ENCODE results near the gene INTS11.

Gene INTS11

DNA sequence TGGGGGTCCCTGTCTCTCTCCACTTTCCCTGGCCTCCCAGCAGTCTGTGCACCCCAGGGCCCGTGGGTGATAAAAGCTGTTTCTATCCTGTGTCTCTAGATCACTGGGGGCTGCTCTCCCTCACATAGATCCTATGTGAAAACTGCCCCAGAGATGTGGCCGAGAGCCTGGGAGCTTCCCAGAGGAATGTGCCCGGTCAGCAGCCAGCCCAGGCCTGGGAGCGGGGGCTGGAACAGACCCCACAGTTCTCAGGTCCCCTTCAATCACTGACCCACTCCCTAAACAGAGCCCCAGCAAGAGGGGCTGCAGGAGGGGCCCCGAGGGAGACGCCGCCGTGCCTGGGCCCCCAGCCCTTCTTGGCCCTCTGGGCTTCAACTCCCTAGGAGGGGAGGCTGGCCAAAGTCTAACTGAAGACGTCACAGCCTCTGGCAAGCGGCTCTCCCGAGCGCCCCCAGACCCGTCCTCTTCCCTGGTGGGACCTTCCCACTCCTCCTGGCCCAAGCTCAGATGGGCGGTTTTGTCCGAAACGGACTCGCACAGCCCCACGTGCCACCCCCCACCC, 33.5 kb upstream of the INTS11 start:
- peak; percentile 73 for DNase-seq (ENCODE audit: low spot score)

DNA sequence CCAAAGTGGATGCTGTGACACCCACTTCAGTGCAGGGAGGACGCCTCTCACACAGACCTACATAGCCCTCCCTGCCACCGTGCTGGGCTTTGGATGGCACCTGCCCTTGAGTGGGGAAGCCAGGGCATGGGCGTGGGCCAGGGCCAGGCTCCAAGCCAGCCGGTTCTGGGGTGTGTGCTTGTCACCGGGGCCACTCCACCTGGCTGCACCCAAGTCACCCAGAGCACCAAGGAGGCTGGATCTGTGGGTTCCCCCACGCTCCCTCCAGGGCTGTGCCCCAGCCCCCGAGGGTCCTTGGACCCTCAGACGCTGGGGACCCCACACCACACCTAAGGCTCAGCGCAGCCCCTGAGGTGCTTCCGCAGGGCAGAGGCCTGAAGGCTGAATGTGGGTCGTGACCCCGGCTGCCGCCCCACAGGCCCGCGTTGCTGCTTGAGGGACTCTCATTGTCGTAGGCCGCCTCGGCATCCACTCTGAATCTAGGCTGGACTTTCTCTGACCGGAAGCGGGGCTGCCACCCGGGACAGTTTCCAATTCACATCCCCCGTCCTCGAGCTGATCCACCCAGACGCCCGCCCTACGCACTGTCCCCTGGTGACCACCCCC, 32.4 kb upstream of the INTS11 start:
- no peak for DNase-seq (ENCODE audit: low spot score)

DNA sequence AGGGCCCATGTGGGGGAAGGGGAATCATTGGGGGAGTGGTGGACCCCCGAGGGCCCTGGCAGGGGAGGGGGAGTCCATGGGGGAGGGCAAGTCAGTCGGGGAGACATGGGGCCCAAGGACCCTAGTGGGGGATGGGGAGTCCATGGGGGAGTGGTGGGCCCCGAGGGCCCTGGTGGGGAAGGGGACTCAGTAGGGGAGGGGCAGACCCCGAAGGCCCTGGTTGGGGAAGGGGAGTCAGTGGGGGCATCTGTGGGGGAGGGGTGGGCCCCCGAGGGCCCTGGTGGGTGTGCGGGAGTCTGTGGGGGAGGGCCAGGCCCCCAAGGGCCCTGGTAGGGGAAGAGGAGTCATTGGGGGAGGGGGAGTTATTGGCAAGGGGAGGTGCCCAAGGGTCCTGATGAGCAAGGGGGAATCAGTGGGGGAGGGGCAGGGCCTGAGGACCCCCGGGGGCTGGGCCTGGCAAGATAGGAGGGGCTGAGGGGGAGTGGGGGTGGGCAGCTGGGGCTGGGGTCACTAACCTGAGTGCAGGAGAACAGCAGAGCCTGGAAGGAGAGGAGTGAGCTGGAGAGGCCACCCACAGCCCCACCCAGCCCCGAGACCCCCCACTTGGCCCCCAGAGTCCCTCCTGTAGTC, 31.8 kb upstream of the INTS11 start:
- no peak for DNase-seq (ENCODE audit: low spot score)

DNA sequence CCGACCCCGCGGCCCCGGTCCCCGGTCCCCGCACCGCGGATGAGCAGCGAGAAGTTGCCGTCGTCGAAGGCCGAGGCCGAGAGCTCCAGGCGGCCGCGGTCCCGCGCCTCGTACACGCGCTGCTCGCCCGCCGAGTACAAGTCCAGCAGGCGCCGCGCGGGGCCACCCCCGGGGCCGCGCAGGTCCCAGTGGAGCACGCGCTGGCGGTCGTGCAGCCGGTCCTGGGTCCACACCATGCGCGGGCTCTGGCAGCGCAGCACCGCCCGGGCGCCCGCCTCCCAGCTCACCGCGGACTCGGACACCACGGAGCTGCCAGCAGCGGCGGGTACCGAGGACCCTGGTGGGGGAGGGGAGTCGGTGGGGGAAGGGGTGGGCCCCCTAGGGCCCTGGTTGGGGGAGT, 31.0 kb upstream of the INTS11 start:
- DNase-seq (ENCODE audit: low spot score): peak; percentile 65

DNA sequence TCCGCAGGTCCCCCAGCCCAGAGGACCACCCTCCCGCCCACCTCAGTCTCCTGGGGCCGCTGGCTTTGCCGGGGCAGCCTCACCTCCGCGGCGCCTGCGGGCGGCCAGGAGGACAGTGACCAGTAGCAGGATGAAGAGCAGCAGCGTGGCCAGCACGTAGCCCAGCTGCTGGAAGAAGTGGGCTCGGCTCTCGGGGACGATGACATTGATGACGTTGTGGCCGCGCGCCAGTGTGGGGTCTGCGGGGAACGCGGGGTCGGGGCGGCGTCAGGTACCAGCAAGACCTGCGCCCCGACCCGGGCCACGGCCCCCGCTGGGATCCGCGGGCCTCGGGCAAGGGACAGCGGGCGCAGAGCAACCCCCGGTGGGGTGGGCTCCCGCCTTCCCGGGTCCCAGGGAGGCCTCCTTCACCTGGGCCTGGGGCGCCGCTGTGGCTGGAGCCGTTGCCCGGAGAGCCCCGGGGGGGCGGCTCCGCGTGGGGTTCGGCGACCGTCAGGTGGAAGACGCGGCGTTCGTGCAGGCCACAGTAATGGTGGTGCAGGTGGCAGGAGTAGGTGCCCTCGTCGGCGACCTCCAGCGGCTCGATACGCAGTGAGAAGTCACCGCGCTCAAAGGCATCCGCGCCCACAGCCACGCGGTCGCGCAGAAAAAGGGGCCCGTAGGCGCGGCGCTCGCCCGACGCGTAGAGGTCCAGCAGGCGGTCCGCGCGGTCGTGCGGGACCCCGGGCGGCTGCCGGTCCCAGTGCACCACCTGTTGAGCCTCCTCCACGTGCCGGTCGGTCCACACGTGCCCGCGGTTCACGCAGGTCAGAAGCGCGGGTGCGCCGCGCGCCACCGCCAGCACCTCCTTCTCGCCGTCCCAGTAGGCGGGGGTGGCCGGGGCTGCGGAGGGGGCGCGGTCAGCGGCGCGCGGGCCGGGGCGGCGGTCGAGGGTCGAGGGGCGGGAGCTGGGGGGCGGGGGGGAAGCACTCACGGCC, 30.1 kb upstream of the INTS11 start:
- DNase-seq (ENCODE audit: low spot score): no peak

DNA sequence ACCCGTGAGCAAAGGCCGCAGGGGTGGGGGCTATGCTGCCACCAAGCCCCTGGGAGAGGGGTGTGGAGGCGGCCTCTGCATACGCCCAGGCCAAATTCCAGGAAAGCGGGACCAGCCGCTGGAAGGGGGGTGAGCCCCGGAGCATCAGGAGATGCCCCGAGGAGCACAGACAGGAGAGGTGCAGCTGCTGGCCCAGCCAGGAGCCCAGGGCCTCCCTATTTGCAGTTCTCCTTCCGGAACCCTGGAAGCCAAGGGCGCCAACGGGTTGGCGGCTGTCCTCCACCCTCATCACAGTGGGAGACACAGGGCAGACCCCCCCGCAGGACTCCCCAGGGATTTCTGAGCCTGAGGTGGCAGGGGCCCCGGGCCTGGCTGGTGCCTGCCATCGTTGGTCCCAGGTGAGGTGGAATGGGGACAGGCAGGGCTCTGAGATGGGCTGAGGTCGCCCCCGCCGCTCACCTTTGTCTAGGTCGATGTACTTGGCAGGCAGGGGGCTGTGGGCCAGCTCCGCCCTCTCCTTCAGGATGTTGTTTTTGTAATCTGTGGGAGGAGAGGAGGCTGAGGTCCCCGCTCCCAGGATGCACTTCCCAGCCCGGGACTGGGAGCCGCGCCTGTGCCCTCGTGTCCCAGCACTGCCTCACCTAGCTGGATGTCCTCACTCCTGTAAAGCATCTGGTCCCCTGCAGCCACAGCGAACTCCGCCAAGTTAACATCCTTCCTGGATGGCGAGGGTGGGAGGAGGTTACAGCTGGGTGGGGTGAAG, 29.1 kb upstream of the INTS11 start:
- no peak for DNase-seq (ENCODE audit: low spot score)

DNA sequence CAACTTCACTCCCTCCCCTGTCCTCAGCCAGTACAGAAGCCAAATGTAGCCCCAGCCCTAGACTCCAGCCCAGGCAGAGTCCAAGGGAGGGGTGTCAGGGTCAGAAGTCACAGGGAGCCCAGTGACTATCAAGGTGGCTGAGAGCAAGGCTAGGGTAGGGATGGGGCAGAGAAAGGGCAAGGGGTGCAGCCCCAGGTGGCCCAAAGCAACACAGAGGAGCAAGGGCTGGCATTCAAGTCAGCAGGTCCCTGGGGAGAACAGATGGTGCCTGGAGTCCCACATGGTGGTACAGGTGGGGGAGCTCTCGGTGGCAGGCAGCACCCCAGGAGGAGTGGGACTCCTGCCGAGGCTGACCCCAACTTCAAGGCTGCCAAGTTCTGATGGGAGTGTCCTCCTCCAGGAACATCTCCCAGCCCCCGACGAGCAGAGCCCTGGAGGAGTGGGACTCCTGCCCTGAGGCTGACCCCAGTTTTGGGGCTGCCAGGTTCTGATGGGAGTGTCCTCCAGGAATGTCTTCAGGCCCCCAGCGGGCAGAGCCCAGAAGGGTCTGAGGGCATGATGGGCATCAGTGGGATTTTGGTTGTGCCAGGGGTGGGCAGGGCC, 28.4 kb upstream of the INTS11 start:
- DNase-seq (ENCODE audit: low spot score): no peak

DNA sequence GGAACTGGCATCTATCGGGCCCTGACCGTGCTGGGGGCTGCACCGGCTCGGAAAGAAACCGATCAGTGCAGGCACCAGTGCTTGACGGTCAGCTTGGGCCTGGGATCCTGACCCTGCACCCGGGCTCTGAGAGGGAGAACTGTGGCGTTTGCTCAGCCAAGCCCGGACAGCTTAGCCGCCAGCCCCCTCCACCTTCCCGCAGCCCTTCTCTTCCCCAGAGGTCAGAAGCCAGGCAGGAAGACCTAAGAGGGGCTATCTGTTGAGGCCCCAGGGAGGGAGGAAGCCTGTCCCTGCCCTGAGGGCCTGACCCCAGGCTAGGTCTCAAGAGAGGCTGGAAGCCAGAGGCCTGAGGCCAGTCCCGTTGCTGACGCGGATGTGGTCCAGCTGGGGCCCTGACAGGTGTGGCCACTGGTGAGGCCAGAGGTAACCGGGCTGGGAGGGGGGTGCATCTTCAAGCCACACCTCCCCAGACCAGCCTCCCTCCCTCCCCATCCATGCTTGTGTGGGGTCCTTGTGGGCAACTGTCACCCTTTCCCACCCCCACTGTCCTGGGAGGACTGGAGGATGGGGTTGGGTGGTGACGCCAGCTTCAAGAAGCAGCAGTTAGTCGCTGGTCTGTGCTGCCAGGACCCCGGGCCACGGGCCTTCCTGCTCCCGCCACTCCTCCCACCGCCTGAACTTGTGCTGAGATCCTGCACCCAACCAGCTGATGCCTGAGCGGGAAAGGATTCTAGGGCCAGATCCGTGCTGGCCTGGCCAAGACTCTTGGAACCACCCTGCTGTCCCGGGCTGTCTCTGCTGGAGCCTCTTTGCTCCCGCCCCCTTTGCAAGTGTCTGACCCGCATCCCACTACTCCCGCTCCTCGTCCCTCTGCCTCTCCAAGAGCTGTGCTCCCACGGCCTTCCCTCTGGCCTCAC, 27.3 kb upstream of the INTS11 start:
- peak; percentile 59 for DNase-seq (ENCODE audit: low spot score)

DNA sequence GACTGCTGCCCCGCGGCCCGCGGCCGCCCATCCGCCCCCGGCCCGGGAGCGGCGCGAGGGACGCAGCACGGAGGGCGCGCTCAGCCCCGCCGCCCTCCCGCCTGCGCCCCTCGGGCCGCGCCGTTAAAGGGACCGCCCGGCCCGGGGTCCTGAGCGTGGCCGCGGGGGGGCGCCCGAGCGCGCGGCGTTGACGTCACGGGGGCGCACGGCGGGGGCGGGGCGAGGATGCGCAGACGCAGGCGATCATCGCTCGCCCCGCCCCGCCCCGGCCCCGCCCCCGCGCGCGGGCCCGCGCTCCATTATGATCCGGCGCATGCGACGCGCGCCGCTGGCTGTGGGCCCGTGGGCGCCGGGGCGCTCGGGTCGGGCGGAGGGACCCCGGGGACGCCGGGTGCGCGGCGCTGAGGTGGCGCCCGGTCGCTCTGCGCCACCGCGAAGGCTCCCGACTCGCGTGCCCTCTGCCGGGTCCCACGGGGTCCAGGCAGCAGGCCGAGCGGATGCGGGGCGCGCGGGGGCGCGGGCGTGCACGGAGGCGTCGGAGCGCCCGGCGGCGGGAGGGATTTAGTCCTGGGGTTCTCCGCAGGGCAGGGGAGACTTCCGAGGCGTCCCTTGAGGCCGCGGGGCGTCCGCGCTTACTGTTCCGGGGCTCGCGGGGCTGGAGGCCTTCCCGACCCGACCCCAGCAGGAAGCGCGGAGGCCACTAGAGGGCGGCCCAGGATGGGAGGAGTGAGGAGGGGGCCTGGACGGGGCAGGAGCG, 25.0 kb upstream of the INTS11 start, which contains the start of gene DVL1:
Gene DVL1 (minus strand): TSS at position 163 of the 757 bp plus-strand sequence. CDS start 353 bp downstream, outside the sequence.
- peak; percentile 82 for DNase-seq (ENCODE audit: low spot score)

DNA sequence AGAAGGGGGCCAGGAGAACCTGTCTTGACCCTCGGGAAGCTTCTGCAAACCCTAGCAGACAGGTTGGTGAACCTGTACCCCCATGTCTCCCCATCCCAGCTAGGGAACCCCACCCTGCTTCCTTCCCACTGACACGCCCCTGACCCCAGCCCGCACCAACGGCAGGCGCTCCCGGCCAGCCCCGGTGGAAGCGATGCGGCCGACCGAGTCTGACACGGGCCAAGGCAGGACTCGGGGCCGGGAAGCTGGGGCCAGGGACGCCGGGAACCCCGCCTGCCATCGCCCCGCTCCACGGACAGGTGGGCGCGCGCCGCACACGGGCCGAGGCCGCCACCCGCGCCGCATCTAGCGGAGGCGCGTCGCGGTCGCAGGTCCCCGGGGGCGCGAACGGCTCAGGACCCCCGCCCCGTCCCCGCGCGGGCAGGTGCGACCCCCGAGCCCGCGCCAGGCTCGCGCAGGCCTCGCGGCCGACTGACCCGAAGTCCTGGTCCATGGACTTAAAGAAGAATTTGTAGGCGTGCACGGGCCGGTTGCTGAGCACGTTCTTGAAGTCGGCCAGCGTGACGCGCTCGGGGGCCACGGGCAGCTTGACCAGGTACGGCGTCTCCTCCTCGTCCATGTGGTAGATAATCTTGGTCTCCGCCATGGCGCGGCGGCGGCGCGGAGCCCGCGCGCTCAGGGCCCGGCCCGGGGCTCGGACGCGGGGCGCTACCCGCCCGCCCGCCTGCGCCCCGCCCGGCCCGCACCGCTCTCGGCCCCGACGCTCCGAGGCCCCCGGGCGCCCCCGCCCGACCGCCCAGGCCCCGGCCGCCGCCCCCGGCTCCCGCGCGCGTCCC, 24.2 kb upstream of the INTS11 start:
- DNase-seq (ENCODE audit: low spot score): no peak

DNA sequence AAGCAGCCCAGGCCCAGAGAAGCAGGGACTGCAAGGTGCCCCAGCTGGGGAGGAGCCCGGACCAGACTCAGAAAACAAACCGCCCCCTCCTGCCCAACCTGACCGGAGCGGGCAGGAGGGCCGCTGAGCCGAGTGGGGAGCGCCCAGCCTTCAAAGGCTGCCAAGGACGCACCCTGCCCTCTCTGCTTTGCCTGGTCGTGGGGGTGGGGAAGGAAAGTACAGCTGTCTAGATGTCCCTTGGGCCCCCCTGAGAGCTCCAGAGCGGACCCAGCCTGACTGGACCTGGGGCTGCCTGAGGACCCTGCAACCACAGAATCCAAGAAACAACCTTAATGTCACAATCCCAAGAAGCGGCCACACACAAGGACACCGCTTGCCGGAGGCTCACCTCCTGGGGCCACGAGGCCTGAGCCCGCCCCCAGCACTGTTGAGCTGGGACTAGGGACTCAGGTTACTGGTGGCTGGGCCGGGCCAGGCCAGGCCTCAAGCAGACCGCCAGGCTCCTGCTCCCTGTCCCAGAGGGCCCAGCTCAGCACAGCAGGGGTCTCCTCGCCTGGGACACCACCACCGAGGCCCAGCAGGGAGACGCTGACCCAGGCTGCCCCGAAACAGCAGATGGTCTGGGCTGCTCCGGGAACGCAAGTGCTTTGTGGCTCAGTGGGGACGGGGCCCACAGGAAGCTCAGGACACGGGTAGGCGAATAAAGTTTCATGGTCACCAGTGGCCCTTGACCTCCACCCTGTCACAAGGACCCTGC, 23.4 kb upstream of the INTS11 start:
- no peak for DNase-seq (ENCODE audit: low spot score)

DNA sequence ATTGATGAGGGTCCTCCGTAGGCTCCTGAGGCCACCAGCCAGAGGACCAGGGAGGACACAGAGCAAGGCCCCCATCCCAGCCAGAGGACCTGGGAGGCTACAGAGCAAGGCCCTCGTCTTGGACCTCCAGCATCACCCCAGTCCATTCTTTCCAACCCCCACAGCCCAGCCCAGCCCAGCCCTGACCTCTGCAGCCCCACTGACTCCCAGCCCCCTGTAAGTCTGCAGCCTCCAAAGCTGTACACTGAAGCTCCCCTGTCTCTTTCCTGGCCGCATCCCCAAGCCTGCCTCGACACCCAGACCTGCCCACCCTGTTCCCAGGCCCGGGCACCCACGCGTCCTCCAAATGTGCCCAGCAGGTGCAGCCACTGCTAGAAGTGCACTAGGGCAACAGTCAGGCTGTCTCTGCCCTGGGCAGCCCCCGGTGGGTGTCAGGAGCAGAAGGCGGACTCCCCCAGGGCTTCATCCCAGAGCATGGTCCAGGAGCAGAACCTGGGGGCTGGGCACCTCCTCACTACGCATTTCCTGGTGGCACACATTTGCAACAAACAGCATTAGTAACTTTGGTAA, 22.7 kb upstream of the INTS11 start:
- no peak for DNase-seq (ENCODE audit: low spot score)

DNA sequence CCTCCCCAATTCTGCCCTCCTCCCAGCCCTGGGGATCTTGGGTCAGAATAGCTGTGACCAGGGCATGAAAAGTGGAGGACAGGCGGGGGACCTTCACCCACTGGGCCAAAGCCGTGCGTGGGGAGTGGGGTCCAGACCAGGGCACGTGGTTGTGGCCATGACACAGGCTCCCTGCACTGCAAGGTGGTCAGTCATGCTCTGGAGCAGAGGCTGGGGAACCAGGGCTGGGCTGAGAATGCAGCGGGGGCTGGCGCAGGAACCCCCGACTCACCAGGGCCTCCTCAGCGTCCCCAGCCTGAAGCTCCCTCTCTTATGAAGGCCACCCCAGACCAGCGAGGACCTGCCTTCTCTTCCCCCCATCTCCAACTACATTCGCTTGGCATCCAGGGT, 22.0 kb upstream of the INTS11 start:
- no peak for DNase-seq (ENCODE audit: low spot score)

DNA sequence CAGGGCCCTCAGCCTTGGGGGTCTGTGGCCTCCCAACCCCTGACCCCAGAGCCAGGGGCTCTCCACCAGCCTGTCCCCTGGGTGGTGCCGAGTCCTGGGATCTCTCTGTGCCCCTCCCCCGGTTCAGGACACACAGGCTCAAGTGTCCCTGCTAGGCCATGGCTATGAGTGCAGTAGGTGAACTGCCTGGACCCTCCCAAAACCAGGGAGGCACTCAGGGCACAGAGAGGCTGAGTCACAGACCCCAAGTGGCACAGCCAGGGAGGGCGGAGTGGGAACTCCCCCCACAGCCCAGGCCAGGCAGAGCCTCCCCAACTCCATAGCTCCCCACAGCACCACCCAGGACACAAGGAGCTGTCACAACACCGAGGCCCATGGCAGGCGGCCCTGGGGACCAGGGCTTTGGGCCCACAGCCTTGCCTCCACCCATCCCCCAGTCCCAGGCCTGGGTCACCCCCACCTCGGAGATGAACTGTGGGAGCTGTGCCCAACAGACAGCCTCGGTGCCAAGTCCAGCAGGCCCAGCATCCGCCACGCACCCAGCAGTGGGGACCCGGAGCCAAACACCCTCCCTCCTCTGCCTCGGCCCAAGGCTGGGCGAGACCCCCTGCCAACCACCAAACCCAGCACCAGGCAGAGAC, 21.5 kb upstream of the INTS11 start:
- no peak for DNase-seq (ENCODE audit: low spot score)

DNA sequence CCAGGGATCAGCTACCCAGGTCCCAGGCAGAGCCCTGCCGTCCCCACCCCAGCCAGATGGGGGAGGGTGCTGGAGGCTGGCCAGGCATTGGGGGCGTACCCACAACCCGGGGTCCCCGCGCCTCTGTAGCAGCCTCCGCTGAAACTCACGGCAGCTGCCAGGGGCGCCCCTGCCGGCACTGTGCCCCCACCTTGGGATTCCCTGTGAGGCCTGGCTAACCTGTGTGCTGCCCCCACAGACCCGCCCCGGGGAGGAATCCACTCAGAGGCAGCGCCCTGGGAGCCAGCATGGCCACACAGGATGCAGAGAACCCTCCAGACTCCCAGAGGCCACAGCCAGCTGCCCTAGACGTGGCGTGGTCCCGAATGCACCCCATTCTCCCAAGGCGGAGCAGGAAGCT, 20.9 kb upstream of the INTS11 start:
- DNase-seq (ENCODE audit: low spot score): peak; percentile 53

DNA sequence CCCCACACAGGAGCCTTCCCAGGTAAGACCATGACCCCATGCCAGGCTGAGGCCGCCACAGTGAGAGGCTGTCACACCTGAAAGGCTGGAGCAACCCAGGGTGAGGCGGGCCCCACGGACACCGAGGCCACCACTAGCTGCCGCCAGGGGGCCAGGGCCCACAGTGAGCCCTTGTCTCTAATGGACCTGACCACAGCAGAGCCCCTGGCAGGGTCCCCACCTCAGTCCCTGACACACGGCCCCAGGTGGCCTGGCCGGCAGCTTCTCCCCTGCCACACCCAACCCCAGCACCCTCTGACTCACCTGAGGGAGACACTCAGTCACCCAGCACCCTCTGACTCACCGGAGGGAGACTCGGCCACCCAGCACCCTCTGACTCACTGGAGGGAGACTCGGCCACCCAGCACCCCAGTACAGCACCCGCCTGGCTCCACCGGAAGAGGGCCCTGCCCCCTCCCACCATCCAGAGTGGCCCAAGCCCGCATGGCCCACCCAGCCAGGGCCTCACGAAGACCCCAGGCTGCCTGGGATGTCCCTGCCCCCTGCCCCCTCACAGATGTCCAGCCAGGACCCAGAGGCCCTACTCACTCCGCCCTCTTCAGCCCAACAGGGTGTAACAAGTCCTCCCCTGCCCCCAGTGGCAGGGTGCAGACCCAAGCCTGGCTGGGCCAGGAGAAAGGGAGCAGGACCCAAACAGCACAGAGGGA, 20.3 kb upstream of the INTS11 start:
- peak; percentile 87 for DNase-seq (ENCODE audit: low spot score)
